ENCODE results near the gene CALM3.

DNA sequence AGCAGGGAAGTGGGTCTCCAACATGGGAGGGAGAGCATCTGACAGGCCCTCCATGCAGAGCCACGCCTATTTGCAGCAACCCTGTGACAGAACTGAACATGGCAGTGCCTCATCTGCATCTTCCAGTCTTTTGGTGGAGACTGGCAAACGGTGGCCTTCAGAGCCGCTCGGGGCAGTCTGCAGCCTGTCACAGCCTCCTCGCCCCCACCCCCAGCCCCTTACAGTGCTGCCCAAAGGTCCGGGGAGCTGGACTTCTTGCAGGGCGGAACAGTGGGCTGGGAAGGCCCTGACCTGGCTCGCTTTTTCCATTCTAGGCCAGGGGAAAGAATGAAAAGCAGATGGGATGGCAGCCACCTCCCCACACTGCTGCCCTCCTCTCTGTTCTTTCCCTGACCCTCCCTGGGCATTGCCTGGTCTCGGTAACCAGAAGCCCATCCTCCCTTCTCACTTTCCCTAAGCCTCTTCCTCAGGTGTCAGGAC lies 2.7 kb downstream of the CALM3 start:
- no peak for TF ChIP-seq POLR2AphosphoS5 (IDR thresholded peaks at IDR 0.05; ENCODE audit: low read depth, low read length)
- TF ChIP-seq, protein P1, sequence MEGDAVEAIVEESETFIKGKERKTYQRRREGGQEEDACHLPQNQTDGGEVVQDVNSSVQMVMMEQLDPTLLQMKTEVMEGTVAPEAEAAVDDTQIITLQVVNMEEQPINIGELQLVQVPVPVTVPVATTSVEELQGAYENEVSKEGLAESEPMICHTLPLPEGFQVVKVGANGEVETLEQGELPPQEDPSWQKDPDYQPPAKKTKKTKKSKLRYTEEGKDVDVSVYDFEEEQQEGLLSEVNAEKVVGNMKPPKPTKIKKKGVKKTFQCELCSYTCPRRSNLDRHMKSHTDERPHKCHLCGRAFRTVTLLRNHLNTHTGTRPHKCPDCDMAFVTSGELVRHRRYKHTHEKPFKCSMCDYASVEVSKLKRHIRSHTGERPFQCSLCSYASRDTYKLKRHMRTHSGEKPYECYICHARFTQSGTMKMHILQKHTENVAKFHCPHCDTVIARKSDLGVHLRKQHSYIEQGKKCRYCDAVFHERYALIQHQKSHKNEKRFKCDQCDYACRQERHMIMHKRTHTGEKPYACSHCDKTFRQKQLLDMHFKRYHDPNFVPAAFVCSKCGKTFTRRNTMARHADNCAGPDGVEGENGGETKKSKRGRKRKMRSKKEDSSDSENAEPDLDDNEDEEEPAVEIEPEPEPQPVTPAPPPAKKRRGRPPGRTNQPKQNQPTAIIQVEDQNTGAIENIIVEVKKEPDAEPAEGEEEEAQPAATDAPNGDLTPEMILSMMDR (IDR thresholded peaks at IDR 0.05): no peak
- TF ChIP-seq, protein P2, sequence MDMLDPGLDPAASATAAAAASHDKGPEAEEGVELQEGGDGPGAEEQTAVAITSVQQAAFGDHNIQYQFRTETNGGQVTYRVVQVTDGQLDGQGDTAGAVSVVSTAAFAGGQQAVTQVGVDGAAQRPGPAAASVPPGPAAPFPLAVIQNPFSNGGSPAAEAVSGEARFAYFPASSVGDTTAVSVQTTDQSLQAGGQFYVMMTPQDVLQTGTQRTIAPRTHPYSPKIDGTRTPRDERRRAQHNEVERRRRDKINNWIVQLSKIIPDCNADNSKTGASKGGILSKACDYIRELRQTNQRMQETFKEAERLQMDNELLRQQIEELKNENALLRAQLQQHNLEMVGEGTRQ (IDR thresholded peaks at IDR 0.05; ENCODE audit: borderline replicate concordance, low read depth, low read length): no peak
- TF ChIP-seq, protein P3, sequence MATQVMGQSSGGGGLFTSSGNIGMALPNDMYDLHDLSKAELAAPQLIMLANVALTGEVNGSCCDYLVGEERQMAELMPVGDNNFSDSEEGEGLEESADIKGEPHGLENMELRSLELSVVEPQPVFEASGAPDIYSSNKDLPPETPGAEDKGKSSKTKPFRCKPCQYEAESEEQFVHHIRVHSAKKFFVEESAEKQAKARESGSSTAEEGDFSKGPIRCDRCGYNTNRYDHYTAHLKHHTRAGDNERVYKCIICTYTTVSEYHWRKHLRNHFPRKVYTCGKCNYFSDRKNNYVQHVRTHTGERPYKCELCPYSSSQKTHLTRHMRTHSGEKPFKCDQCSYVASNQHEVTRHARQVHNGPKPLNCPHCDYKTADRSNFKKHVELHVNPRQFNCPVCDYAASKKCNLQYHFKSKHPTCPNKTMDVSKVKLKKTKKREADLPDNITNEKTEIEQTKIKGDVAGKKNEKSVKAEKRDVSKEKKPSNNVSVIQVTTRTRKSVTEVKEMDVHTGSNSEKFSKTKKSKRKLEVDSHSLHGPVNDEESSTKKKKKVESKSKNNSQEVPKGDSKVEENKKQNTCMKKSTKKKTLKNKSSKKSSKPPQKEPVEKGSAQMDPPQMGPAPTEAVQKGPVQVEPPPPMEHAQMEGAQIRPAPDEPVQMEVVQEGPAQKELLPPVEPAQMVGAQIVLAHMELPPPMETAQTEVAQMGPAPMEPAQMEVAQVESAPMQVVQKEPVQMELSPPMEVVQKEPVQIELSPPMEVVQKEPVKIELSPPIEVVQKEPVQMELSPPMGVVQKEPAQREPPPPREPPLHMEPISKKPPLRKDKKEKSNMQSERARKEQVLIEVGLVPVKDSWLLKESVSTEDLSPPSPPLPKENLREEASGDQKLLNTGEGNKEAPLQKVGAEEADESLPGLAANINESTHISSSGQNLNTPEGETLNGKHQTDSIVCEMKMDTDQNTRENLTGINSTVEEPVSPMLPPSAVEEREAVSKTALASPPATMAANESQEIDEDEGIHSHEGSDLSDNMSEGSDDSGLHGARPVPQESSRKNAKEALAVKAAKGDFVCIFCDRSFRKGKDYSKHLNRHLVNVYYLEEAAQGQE (IDR thresholded peaks at IDR 0.05; ENCODE audit: low read depth, low read length): no peak
- no peak for TF ChIP-seq JUND (IDR thresholded peaks at IDR 0.05)
- TF ChIP-seq NRF1 (IDR thresholded peaks at IDR 0.05; ENCODE audit: low read depth, low read length): no peak
- TF ChIP-seq RAD21 (IDR thresholded peaks at IDR 0.05; ENCODE audit: low read length): no peak
- TF ChIP-seq YY1 (IDR thresholded peaks at IDR 0.05; ENCODE audit: low read depth): no peak
- TF ChIP-seq GABPA (IDR thresholded peaks at IDR 0.05; ENCODE audit: low read depth): no peak
- TF ChIP-seq, protein P4, sequence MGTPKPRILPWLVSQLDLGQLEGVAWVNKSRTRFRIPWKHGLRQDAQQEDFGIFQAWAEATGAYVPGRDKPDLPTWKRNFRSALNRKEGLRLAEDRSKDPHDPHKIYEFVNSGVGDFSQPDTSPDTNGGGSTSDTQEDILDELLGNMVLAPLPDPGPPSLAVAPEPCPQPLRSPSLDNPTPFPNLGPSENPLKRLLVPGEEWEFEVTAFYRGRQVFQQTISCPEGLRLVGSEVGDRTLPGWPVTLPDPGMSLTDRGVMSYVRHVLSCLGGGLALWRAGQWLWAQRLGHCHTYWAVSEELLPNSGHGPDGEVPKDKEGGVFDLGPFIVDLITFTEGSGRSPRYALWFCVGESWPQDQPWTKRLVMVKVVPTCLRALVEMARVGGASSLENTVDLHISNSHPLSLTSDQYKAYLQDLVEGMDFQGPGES (IDR thresholded peaks at IDR 0.05; ENCODE audit: low read depth, low read length): no peak
- TF ChIP-seq MXI1 (IDR thresholded peaks at IDR 0.05; ENCODE audit: low read depth, low read length): 0 out of 2 replicates have a peak, but pooled peaks have one; percentile 34
- TF ChIP-seq FOXJ3 (CRISPR knock-in tag; IDR thresholded peaks at IDR 0.05): no peak
- no peak for TF ChIP-seq SIN3A (IDR thresholded peaks at IDR 0.05; ENCODE audit: borderline replicate concordance, low read depth, low read length)
